ENCODE measurements around the gene FAM3D.

FAM3D gene

DNA sequence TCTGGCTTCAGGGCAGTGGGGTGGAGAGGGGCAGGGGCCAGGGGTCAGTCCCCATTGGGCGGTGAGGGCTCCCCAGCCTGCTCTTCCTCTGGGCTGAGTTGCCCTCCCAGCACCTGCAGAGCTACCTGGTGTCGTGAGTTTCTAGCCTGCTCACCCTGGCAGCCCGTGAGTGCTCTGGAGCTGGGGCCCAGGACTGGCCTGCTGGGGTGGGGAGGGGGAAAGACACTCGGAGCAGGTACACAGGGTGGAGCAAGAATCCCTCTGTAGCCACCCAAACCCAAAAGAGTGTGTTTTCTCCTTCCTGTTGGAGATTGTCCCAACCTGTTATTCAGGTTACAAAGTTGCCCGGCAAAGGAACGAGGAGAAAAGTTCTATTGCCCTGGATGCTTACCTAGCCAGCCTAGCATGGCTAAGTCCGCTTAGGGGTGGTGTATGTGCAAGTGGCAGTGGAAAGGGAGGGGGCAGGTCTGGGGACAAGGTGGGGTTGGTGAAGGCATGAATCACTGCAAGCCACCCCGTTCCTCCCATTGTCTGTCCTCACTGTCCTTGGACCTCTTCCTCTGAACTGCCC, 8.9 kb downstream of the FAM3D start:
- in situ Hi-C loops (cut with HindIII; ENCODE audit: low sequenced_read_pairs): no loop called here

DNA sequence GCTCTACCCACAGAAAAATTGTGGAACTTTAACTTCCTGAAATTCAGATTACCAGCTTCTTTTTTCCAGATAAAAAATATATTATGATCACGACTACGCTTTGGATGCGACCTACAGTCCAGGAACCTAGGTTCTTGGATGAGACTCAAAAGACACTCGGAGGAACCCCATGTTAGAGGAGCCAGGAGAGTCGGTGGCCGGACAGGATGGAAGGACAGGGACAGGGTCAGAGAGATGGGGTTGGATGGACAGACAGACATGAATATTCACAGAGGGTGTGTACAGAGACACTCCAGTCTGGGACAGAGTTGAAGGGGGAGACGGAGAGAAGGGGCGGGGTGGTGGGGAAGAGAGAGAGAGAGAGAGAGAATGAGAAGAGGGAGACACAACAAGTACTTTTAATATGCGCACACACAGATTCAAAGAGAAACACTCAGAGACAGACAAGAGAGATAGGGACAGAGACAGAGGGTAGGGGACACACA, 9.5 kb downstream of the FAM3D start:
- in situ Hi-C loops (cut with HindIII; ENCODE audit: low sequenced_read_pairs): no loop called here

DNA sequence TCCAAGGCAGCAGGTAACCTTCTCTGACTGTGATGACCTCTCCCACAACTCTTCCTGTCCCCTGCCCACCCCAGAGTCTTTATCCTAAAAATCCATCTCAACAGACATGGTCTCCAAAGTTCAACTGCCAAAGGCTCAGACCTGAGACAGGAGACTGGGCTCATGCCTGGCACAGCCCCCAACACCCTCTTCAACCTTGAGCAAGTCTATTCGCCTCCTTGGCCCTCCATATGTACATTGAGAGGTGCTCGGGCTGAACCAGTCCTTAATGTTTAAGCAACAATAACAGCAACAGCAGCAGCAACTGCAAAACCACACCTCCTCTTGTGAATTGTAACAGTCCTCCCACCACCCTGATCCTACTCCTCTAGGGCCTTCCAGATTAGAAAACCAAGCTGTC, 9.9 kb downstream of the FAM3D start:
- in situ Hi-C loops (cut with HindIII; ENCODE audit: low sequenced_read_pairs): no loop called here

DNA sequence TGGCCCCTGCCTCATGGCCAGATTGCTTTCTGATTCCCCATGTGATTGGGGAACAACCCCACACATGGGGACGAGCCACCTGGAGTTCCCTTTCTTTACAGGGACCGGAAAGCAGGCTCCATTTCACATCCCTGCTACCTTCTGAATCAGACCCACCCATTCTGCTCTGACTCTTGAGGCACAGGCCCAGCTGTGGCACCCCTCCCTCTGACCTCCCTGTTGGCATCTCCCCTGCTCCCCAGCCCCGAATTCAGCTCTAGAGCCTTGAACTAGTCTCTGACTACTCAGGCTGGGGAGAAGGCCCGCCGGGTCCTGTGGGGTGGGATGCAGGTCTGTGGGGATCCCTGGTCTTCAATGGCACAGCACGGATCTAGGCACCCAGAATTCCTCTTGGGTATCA, 12.1 kb downstream of the FAM3D start:
- in situ Hi-C loops (cut with HindIII; ENCODE audit: low sequenced_read_pairs): no loop called here

DNA sequence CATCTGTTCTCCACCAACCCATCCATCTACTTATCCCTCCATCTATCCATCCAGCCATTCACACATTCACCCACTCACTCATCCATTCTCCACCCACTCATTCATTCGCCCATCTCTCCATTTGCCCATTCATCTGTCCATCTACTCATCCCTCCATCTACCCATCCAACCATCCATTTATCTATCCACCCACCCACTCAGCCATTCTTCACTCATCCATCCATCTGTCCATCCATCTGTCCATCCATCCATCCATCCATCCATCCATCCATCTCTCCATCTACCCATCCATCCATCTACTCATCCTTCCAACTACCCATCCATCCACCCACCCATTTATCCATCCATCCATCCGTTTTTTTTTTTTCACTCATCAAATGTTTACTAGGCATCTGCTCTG, 13.9 kb downstream of the FAM3D start:
- in situ Hi-C loops (cut with HindIII; ENCODE audit: low sequenced_read_pairs): no loop called here

DNA sequence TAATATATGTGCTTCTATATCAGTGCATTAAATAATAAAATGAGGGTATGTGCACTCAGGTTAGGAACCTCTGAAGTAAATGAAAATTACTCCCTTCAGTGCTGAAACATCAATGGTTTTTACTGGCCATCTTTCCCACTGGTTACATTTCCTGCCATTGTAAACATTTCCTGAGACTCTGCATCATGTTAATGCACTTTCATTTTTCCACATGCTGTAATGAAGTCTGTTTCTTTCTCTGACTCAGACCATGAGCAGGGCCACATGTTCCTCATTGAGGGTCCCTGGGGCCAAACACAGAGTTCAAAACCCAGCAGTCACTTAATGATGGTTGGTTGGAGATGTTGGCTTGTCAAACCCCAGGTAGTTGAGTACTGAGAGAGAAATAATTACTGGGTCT, 15.3 kb downstream of the FAM3D start:
- in situ Hi-C loops (cut with HindIII; ENCODE audit: low sequenced_read_pairs): no loop called here

DNA sequence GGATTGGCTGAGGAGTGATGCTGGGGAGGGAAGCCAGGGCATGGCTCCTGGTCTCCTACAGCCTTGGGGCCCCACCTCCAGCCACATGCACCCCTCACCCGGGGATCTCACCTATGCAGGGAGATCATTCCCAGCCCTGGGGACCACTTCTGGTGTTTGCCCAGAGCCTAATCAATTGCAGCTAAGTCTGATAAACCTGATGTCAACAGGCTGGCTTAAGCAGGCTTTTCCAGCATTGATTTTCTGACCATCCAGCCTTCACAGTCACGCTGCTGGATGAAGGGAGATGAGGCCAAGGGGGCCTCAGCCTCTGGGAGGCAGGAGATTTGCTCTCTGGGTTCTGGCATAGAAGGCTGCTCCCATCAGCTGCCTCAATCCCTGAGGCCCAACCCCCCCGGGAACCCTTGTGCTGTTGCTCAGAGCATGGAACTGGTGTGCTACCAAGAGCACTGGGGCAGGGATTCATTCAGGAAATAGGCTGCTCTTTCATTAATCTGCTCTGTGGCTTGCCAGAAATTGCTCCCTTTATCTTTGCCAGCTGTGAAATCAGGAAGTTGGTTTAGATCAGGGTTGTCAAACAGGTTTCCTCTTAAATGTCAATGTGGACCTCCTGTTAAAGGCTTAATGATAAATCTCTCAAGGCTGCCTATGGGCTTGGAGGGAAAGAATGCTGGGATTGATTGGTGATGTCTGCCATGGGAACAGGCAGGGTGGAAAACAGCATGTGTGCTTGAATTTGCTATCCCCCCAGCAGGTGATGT, 19.0 kb downstream of the FAM3D start:
- in situ Hi-C loops (cut with HindIII; ENCODE audit: low sequenced_read_pairs): no loop called here

DNA sequence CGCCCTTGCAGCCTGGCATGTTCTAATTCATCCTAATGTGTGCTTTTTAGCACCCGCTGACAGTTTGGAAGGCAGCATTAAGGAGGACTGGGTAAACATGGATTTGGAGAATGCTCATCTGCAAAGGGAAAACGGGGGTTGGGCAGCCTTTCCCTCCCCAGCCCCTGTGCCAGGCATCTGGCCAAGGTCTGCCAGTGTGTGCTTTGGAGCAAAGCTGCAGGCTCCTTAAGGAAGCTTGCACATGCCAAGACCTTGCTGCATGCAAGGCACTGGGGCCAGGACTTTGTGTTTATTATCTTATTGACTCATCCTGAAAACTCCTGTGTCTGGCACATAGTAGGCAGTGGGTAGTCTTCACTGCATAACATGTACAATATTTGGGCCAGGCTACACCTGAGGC, 20.1 kb downstream of the FAM3D start:
- in situ Hi-C loops (cut with HindIII; ENCODE audit: low sequenced_read_pairs): no loop called here

DNA sequence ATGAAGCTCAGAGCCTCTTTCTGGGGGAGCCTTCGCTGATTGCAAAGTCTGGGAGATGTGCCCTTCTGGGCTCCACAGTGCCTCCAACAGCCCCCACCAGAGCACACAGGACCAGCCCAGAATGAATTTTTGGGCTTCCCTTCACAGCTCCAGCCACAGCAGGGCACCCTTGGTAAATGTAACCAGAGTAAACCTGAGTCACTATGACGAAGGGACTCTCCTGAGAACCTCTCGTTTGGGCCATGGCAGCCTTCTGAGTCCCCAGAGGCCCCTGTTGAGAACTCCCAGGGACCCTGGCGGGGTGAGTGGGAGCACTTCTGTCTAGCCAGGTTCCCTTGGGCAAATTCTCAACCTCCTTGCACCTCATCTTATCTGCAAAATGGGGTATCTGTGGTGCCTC, 20.8 kb downstream of the FAM3D start:
- in situ Hi-C loops (cut with HindIII; ENCODE audit: low sequenced_read_pairs): no loop called here

DNA sequence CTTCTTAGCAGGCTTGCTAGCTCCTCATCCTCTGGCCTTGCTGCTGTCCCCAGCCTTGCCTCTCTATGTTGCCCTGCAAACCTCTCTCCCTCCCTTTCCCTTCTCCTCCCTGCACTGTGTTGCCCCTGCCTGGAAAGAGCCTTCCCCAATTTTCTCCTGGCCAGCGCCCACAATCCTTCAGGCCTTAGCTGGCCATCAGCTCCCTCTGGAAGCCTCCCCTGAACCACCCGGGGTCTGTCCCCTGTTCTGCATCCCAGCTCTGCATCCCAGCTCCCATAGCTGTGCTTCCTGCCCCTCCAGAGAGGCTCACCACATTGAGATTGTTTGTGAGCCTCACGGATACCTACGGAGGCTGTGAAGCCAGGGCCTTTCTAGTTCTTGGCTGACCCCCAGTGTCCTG, 23.7 kb downstream of the FAM3D start:
- in situ Hi-C loops (cut with HindIII; ENCODE audit: low sequenced_read_pairs): no loop called here

DNA sequence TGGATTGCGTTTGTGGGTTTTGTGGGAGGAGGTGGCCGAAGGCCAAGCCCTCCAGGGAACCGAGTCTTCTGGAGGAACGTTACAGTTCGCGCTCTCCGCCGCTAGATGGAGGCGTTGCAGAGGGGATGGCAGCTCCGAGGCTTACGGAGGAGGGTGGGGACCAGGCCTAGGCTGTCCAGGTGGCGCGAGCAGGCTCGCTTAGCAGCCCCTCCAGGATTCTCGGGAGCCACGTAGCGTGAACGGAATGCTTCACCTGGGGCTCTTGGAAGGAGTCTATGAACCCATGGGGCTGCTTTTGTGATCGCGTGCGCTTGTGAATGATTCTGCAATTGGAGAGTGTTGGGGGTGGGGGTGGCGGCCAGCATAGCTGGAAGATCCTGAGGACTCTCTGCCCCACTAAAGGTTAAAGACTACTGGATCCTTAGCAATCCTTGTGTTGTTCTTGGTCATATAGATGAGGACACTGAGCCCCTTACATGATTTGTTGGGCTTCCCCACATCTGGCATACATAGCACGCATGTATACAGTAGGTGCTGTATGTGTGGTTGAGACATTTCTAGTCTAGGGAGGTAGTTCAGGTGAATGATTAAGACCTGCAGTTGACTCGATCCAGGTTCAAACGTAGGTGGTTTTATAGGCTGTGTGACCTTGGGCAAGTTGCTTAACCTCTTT, 25.7 kb downstream of the FAM3D start:
- in situ Hi-C loops (cut with HindIII; ENCODE audit: low sequenced_read_pairs): no loop called here

DNA sequence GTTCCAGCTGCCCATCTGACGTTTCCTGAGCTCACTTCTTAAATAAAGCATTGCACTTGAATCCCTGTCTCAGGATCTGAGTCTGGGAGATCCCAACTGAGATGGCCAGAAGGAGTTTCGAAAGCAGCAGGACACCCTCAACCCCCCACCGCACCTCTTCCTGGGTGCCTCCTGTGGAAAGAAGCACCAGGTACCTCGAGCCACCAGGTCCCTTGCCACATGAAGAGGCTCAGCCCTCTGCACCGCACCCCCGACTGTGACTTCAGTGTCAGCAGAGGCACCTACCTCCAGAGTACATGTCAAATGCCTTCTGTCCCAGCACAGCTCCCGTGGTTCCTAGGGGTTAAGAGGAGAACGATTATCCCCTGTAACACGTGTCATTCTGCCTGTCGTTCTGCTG, 26.7 kb downstream of the FAM3D start:
- in situ Hi-C loops (cut with HindIII; ENCODE audit: low sequenced_read_pairs): no loop called here

DNA sequence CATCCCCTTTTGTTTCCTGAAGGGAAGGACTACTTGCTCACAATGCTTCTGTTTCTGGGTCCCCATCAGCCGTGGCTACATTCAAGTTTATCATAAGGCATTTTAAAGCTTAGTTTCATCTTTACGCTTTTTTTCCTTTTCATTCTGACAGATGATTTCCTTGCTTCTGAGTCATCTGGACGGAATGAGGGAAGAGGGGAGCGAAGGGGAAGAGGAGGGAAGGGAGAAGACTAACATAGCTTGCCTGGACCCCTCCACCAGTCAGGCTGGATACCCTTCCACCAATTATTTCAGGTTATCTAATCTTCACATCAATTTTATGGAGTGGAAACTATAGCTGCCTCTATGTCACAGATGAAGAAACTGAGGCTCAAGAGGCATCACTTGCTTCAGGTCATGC, 27.6 kb downstream of the FAM3D start:
- in situ Hi-C loops (cut with HindIII; ENCODE audit: low sequenced_read_pairs): no loop called here

DNA sequence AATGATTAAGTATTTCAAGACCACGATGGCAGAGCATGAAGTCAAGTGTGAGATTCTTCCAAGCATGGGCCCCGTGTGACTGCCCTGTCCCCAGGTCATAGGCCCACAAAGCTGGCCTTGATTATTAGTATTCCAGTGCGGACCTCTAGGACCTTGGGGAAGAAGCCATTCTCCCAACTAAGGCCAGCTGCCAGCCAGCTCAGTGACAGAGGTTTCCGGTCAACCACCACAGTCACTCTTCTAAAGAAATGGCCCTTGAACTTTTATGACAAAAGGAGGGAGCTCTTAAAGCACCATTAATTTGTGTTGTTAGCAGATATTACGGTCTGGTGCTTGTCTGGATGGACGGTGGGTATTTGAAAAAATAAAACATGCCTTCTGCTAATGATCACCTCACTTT, 28.0 kb downstream of the FAM3D start:
- in situ Hi-C loops (cut with HindIII; ENCODE audit: low sequenced_read_pairs): no loop called here

DNA sequence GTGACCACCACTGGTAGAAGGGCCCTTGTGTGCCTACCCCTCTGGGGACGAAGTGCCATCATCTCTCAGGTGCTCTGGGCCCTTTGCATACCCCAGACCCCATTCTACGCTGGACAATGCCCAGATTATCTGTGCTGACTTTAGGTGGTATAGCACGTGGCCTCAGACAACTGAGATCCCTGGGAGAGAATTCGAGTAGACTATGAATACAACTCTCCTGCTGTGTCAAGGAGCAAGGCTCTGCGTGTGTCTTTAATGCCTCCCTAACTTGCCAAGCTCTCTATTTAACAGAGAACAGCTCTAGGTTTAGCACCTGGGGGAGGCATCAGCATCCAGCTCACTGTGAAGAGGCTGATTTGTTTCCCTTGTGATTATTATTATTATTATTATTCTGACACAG, 29.1 kb downstream of the FAM3D start:
- in situ Hi-C loops (cut with HindIII; ENCODE audit: low sequenced_read_pairs): no loop called here

DNA sequence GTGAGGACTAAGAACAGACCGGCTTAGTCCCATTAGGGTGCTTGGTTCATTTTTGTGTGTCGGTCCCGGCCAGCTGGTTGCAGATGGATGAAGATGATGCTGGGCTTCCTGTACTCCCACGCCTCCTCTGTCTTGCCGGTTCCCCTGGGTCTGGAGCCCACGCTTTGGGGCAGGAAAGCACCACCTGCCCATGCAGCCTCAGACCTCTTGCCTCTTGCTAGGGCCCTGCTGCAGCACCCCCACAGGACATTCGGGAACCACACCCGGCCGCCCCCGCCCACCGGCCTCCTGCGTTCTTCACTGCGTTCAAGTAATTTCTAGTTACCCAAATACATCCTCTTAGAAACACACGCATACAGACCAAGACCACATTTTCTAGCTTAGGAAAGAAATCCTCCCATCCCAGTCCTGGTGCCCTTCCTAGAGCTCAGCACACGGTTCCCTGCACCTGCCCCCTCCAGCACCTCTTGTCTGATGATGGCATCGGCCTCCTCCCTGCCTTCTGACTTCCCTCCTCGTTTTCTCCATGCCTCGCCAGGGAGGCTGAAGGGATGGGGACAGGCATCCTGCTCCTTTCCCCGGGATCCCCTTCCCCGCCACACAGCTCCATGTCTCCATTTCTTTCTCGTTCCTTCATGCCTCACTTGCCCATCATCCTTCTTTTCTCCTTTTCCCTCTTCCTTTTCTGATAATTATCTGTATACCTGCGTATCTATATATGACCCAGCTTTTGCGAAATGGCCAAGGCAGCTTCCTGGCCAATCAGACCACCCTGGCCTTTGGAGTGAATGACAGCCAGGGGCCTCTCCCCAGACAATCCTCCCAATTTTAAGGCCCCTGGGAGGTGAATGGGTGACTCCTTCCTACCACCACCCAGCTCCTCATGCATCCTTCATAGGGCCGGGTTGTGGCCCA, 30.9 kb downstream of the FAM3D start:
- in situ Hi-C loops (cut with HindIII; ENCODE audit: low sequenced_read_pairs): no loop called here

DNA sequence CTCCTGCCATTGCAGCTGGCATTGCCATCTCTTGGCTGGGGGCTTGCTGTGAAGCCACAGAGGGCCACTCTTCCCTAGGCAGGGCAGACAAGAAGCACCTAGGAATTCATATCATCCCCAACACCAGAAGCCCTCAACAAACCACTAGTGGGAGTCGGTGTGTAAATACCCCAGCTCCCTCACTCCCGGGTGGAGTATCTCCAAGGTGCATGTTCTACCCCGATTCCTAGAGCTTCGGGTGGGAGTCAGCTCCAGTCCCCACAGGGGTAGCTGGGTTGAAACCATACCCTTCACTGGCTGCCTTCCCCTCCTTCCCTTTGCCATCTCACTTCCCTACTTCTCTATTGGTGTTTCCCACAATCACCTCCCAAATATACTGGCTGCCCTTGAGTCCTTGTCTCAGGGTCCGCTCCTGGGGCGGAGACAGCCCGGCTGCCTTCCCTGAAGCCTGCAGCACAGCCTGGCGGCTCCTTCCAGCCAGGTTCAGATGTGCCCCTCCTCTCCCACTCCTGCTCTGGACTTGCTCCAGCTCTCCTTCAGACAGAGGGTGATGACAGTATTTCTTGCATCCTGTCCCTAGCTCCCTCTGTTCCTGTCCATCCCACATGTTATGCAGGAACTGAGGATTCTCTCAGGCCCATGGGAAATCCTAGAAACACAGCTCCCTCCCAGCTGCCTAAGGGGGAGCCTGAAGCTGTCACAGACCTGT, 33.3 kb downstream of the FAM3D start:
- in situ Hi-C loops (cut with HindIII; ENCODE audit: low sequenced_read_pairs): no loop called here

DNA sequence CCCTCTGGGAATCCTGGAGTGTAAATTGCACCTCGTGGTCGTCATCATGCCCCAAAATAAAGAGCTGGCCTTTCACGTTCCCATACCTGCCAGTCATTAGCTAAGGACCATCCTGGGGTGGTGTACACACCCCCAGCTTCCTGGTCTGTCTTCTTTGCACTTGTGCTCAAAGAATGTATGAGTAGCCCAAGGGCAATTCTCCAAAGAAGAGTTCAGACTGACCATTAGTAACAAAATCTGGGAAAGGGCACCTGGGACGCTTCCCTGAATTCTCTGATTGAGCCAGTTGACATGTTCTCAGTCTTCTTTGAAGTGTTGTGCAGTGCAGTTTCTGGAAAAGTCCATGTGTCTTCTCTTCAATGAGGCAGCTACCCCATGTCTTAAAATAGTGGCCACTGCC, 34.8 kb downstream of the FAM3D start:
- in situ Hi-C loops (cut with HindIII; ENCODE audit: low sequenced_read_pairs): no loop called here

DNA sequence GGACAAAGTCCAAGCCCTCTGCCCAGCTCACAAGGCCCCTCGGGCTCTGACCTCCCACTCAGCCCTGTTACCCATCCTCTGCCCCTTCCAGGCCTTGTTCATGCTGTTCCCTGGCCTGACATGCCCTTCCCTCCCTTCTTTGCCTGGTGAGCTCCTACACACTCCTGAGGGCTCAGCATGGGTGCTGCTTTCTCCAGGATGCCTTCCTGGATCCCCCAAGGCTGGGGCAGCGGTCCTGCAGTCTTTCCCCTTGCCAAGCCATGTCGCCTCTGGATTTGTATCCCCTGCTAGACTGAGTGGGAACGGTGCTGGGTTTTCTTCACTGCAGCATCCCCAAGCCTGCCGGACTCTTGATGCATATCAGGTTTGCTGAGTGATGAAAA, 35.9 kb downstream of the FAM3D start:
- in situ Hi-C loops (cut with HindIII; ENCODE audit: low sequenced_read_pairs): no loop called here

DNA sequence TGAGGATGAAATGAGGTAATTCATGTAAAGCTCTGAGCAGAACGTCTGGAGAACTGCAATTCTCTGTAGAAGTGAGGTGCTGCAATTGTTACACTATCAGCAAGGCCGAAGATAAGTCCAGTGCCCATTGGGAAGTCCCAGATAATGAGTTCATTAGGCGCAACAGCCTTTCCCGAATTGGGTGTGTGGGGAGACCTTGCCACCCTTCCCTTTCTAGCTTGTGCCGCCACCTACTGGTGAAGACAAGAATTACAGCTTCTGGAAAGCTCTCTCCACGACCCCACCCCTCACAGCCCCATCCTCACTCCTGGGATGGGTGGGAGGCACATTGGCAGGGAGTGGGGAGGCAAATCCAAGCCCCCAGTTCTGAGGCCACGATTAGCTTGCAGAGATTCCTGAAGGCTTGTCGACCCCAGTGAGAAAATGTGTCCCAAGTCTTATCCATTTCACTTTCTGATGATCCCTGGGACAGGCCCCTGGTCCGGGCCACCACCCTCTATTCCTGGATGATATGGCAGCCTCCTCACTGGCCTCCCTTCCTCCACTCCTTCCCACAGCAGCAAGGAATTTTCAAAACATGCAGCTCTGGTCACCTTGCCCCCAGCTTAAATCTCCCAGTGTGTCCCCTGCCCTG, 36.4 kb downstream of the FAM3D start:
- in situ Hi-C loops (cut with HindIII; ENCODE audit: low sequenced_read_pairs): no loop called here
